ENCODE results near the gene FAM25G. TPM values are rescaled to one million over a fixed set of nuclear protein-coding genes. Genes with fewer than 3 reads are reported as not detected.
"Not testable (repeated sequence)": the region's sequence is repeated elsewhere in the genome, so short reads cannot be mapped to it uniquely, and the experiment has no call there.

Gene FAM25G
- total RNA-seq, 1 experiment from 2014 or later = not detected

GRCh38 chr10:47475101-47475500 lies 16.4 kb downstream of the FAM25G start:
- CTCF ChIA-PET; H3K4me3 ChIP-seq (ENCODE audit: low read depth in 2 of 2, low read length in 2 of 2); H3K9me3 ChIP-seq (ENCODE audit: control insufficient read depth, insufficient read depth, low read depth, low read length); ATAC-seq; BruUV-seq (replicated peaks); DNase-seq (ENCODE audit: low read depth, low spot score); in situ Hi-C loops (cut with HindIII; ENCODE audit: low pct_unique_long_range_greater_than_20kb, low sequenced_read_pairs); intact Hi-C loops (cut with micrococcal nuclease; ENCODE audit: unreplicated experiment); POLR2A ChIA-PET; H3K27me3 ChIP-seq (ENCODE audit: control insufficient read depth, insufficient read depth, low read length); H3K36me3 ChIP-seq (ENCODE audit: control insufficient read depth, insufficient read depth, low read length); H3K4me1 ChIP-seq (ENCODE audit: control insufficient read depth, insufficient read depth, low read length); H3K27ac ChIP-seq (ENCODE audit: low read length): not testable (repeated sequence)

GRCh38 chr10:47473516-47473915 lies 18.0 kb downstream of the FAM25G start:
- CTCF ChIA-PET; H3K4me3 ChIP-seq (ENCODE audit: low read depth in 2 of 2, low read length in 2 of 2); ATAC-seq; in situ Hi-C loops (cut with HindIII; ENCODE audit: low pct_unique_long_range_greater_than_20kb, low sequenced_read_pairs); H3K36me3 ChIP-seq (ENCODE audit: control insufficient read depth, insufficient read depth, low read length); H3K4me1 ChIP-seq (ENCODE audit: control insufficient read depth, insufficient read depth, low read length); BruUV-seq (replicated peaks); DNase-seq (ENCODE audit: low read depth, low spot score); H3K9me3 ChIP-seq (ENCODE audit: control insufficient read depth, insufficient read depth, low read depth, low read length); H3K27ac ChIP-seq (ENCODE audit: low read length); intact Hi-C loops (cut with micrococcal nuclease; ENCODE audit: unreplicated experiment); POLR2A ChIA-PET; H3K27me3 ChIP-seq (ENCODE audit: control insufficient read depth, insufficient read depth, low read length): not testable (repeated sequence)

GRCh38 chr10:47472647-47473046 lies 18.9 kb downstream of the FAM25G start:
- H3K27ac ChIP-seq (ENCODE audit: low read length); H3K4me1 ChIP-seq (ENCODE audit: control insufficient read depth, insufficient read depth, low read length); DNase-seq (ENCODE audit: low read depth, low spot score); H3K27me3 ChIP-seq (ENCODE audit: control insufficient read depth, insufficient read depth, low read length); H3K4me3 ChIP-seq (ENCODE audit: low read depth in 2 of 2, low read length in 2 of 2); intact Hi-C loops (cut with micrococcal nuclease; ENCODE audit: unreplicated experiment); H3K36me3 ChIP-seq (ENCODE audit: control insufficient read depth, insufficient read depth, low read length); BruUV-seq (replicated peaks); in situ Hi-C loops (cut with HindIII; ENCODE audit: low pct_unique_long_range_greater_than_20kb, low sequenced_read_pairs); H3K9me3 ChIP-seq (ENCODE audit: control insufficient read depth, insufficient read depth, low read depth, low read length); POLR2A ChIA-PET; CTCF ChIA-PET: not testable (repeated sequence)
- peak; percentile 9; the same call in 1 of the 2 replicates for ATAC-seq

- in situ Hi-C loops (cut with HindIII; ENCODE audit: low pct_unique_long_range_greater_than_20kb, low sequenced_read_pairs); DNase-seq (ENCODE audit: low read depth, low spot score); H3K27ac ChIP-seq (ENCODE audit: low read length); BruUV-seq (replicated peaks); POLR2A ChIA-PET; intact Hi-C loops (cut with micrococcal nuclease; ENCODE audit: unreplicated experiment); H3K27me3 ChIP-seq (ENCODE audit: control insufficient read depth, insufficient read depth, low read length); H3K36me3 ChIP-seq (ENCODE audit: control insufficient read depth, insufficient read depth, low read length); H3K9me3 ChIP-seq (ENCODE audit: control insufficient read depth, insufficient read depth, low read depth, low read length); H3K4me3 ChIP-seq (ENCODE audit: low read depth in 2 of 2, low read length in 2 of 2); CTCF ChIA-PET; H3K4me1 ChIP-seq (ENCODE audit: control insufficient read depth, insufficient read depth, low read length): not testable (repeated sequence)
- peak; percentile 31; the same call in 1 of the 2 replicates for ATAC-seq
These were observed 19.4 kb downstream of the FAM25G start for GRCh38 chr10:47472072-47472471.

- in situ Hi-C loops (cut with HindIII; ENCODE audit: low pct_unique_long_range_greater_than_20kb, low sequenced_read_pairs); H3K36me3 ChIP-seq (ENCODE audit: control insufficient read depth, insufficient read depth, low read length); H3K9me3 ChIP-seq (ENCODE audit: control insufficient read depth, insufficient read depth, low read depth, low read length); POLR2A ChIA-PET; intact Hi-C loops (cut with micrococcal nuclease; ENCODE audit: unreplicated experiment); ATAC-seq; H3K27ac ChIP-seq (ENCODE audit: low read length); BruUV-seq (replicated peaks); H3K4me1 ChIP-seq (ENCODE audit: control insufficient read depth, insufficient read depth, low read length); DNase-seq (ENCODE audit: low read depth, low spot score); H3K27me3 ChIP-seq (ENCODE audit: control insufficient read depth, insufficient read depth, low read length); H3K4me3 ChIP-seq (ENCODE audit: low read depth in 2 of 2, low read length in 2 of 2); CTCF ChIA-PET: not testable (repeated sequence)
These were observed 22.6 kb downstream of the FAM25G start for GRCh38 chr10:47468731-47469528.

- POLR2A ChIA-PET; DNase-seq (ENCODE audit: low read depth, low spot score); CTCF ChIA-PET; H3K36me3 ChIP-seq (ENCODE audit: control insufficient read depth, insufficient read depth, low read length); intact Hi-C loops (cut with micrococcal nuclease; ENCODE audit: unreplicated experiment); H3K9me3 ChIP-seq (ENCODE audit: control insufficient read depth, insufficient read depth, low read depth, low read length); BruUV-seq (replicated peaks); in situ Hi-C loops (cut with HindIII; ENCODE audit: low pct_unique_long_range_greater_than_20kb, low sequenced_read_pairs); ATAC-seq; H3K4me3 ChIP-seq (ENCODE audit: low read depth in 2 of 2, low read length in 2 of 2); H3K4me1 ChIP-seq (ENCODE audit: control insufficient read depth, insufficient read depth, low read length); H3K27me3 ChIP-seq (ENCODE audit: control insufficient read depth, insufficient read depth, low read length); H3K27ac ChIP-seq (ENCODE audit: low read length): not testable (repeated sequence)
These were observed 23.5 kb downstream of the FAM25G start for GRCh38 chr10:47467957-47468356.

GRCh38 chr10:47467458-47467857 lies 24.0 kb downstream of the FAM25G start:
- H3K4me3 ChIP-seq (ENCODE audit: low read depth in 2 of 2, low read length in 2 of 2); CTCF ChIA-PET; in situ Hi-C loops (cut with HindIII; ENCODE audit: low pct_unique_long_range_greater_than_20kb, low sequenced_read_pairs); intact Hi-C loops (cut with micrococcal nuclease; ENCODE audit: unreplicated experiment); H3K9me3 ChIP-seq (ENCODE audit: control insufficient read depth, insufficient read depth, low read depth, low read length); POLR2A ChIA-PET; H3K4me1 ChIP-seq (ENCODE audit: control insufficient read depth, insufficient read depth, low read length); H3K27ac ChIP-seq (ENCODE audit: low read length); DNase-seq (ENCODE audit: low read depth, low spot score); ATAC-seq; H3K27me3 ChIP-seq (ENCODE audit: control insufficient read depth, insufficient read depth, low read length); BruUV-seq (replicated peaks); H3K36me3 ChIP-seq (ENCODE audit: control insufficient read depth, insufficient read depth, low read length): not testable (repeated sequence)
